Activated CD8-positive, alpha-beta memory T cell treated with anti-CD3 and anti-CD28 coated beads for 48 hours (primary cell): ENCODE data around the gene IL19.

ENCODE experiments used
- DNase-seq, 3 experiments: peaks; one replicate each; pipeline ENCODE4 v3.0.0-alpha.2; 2020; ENCODE audit warnings: low read depth in 2 of 3, low spot score in 2 of 3

IL19 gene

DNA sequence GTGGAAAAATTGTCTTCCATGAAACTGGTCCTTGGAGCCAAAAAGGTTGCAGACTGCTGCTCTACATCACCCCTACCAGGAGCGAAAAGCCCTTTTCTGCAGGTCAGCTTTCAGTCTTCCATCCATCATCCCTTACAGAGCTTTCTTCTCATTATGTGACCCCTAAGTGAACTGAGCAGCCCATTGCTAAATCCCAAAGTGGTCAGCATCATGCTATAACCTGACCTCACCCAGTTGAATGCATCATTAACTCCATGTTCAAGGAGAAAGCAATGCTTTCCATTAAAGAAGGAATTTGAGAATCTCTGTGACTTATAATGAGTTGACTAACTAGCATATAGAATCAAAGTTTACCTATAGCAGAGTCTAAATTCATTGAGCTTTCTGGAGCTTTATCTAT is 116.3 kb downstream of the IL19 start:
- no peak for DNase-seq

DNA sequence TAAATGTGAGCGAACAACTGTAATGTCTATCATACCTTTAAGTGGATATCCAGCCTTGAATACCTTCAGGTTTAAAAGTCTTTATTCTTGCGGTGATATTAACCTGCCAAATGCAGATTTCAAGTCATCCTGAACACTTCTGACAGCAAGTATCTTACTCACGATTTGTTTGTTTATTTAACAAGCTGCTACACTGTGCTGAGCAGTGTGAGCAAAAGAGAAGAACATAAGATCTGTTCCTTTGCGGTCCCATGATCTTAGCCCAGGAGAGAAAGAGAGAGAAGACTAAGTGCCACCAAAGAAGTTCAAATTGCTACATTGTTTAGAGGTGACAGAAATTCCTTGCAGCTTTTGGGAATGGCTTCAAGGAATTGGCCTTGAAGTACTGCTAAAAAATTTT is 117.1 kb downstream of the IL19 start:
- DNase-seq: no peak

DNA sequence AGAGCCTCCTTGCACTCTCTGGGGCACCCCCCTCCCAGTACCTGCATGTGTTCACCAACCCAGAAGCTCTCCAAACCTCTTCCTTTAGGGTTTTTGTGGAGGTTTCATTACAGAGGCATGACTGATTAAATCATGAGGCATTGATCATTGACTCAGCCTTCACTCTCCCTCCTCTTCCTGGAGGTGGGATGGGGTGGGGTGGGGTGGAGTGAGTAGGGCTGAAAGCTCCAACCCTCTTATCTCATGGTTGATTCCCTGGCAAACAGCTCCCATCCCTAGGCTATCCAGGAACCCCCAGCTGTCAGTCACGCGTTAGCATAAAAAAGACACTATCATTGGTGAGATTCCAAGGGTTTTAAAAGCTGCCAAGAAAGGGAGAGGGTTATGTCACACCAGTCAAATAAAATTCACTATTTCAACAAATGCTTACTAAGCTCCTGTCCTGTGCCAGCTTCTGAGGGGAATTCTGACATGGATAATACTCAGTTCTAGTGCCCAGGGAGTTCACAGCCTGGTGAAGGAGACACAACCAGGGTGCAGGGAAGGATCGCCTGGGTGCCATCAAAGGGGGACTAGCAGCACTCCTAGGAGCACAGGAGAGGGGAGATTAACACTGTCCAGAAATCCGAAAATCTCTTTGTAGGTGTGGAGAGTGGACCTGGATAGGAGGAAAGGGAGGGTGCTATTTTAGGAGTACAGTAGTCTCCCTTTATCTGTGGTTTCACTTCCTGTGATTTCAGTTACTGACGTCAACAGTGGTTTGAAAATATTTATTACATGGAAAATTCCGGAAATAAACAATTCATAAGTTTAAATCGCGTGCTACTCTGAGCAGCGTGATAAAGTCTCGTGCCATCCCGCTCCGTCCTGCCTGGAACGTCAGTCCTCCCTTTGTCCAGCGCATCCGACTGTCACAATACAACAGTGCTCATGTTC is 119.8 kb downstream of the IL19 start:
- DNase-seq: no peak

DNA sequence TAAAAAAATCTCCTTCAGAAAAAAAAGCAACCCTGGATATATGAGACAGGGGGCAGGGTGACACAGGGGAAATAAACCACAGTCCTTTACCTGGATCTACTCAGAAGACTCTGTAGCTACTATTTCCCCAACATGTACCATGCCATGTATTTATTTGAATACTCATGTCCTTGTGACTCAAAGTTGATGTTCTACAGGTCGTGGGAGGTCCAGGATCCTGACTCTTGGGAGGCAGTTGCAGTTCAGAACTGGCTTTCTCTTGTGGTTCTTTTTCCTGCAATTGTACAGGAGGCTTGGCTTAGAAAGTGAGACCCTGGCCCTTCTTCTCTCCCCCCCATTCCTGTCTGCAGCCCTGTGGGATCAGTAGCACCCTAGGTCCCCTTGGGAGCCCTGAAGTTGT is 120.8 kb downstream of the IL19 start:
- no peak for DNase-seq
